ENCODE data around the gene SLC10A4. TPM values are rescaled to one million over a fixed set of nuclear protein-coding genes. Genes with fewer than 3 reads are reported as not detected.

SLC10A4 gene
- total RNA-seq, result not detected

DNA sequence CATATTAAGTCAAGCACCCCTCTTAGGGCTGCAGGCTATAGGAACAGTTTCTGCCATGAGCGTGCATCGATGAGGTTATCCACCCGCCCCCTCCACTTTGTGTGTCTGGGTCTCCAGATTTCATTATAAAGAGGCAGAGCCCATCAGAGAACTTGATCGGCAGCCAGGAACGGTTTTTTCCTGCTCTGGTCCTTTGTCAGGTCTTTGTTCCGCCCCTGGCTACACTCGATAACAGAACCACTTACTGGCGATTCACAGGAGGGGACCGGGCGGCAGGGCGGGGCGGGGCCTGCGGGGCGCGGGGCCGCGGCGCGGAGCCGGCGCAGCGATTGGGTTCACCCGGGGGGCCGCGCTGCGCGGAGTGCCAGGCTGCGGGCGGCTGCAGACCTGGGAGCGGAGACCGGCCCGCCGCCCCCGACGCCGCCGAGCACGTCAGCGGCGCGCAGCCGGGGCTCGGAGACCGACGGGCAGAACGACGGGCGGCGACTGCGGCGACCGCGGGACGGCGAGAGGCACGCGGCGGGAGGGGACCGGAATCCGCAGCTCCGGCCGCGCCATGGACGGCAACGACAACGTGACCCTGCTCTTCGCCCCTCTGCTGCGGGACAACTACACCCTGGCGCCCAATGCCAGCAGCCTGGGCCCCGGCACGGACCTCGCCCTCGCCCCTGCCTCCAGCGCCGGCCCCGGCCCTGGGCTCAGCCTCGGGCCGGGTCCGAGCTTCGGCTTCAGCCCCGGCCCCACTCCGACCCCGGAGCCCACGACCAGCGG, at the start of gene SLC10A4:
Gene SLC10A4 (plus strand): TSS at position 338 of the 771 bp plus-strand sequence. CDS start 219 bp downstream, at position 557.

DNA sequence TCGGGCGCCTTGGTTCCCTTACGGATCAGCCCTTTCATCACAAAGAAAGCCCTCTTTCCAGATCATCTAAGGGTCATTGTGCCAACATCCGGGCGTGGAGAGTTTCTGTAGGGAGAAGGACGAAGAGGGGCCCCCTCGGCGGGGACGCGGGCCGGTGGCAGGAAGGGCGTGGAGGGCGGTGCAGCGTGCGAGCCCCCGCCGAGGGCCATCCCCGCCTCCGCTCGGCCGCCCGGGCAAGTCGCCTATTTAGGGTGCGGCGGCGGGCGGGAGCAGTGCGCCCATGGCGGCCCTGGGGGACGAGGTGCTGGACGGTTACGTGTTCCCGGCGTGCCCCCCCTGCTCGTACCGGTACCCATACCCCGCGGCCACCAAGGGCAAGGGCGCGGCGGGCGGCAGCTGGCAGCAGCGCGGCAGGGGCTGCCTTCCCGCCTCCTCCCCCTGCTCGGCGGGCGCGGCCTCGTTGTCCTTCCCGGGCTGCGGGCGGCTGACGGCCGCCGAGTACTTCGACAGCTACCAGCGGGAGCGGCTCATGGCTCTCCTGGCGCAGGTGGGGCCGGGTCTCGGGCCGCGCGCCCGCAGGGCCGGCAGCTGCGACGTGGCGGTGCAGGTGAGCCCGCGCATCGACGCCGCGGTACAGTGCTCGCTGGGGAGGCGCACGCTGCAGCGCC, 7.0 kb downstream of the SLC10A4 start, which contains the start of gene ZAR1:
Gene ZAR1 (plus strand): TSS at position 241 of the 668 bp plus-strand sequence. CDS start 40 bp downstream, at position 281.

Other genes with a start within 250 kb of the SLC10A4 start
- gene TEC, start 213.5 kb upstream of the SLC10A4 start, total RNA-seq, result 1 to 10 TPM; 1.0 to 1.3 TPM
- gene SLAIN2, start 141.8 kb upstream of the SLC10A4 start, total RNA-seq, result 10 to 100 TPM; 43.0 to 46.3 TPM
- gene ZAR1, start 6.9 kb downstream of the SLC10A4 start, total RNA-seq, result not detected